ENCODE results near the gene VTN.
A peak's percentile ranks its signal among the peaks of the same experiment; 100 is the strongest.

VTN gene

GRCh38 chr17:28395426-28395825, 25.3 kb upstream of the VTN start:
- no peak for DNase-seq (ENCODE audit: low spot score)

- DNase-seq (ENCODE audit: low spot score), result no peak
Observed at GRCh38 chr17:28394337-28395116, 24.4 kb upstream of the VTN start.

GRCh38 chr17:28392491-28392890, 22.4 kb upstream of the VTN start:
- peak; percentile 66 for DNase-seq (ENCODE audit: low spot score)

- no peak for DNase-seq (ENCODE audit: low spot score)
Observed at GRCh38 chr17:28391401-28391800, 21.3 kb upstream of the VTN start.

GRCh38 chr17:28390984-28391383, 20.9 kb upstream of the VTN start:
- DNase-seq (ENCODE audit: low spot score), result no peak

GRCh38 chr17:28390563-28390962, 20.5 kb upstream of the VTN start:
- DNase-seq (ENCODE audit: low spot score), result no peak

GRCh38 chr17:28390141-28390540, 20.0 kb upstream of the VTN start:
- DNase-seq (ENCODE audit: low spot score), result no peak

- DNase-seq (ENCODE audit: low spot score), result no peak
Observed at GRCh38 chr17:28388106-28388505, 18.0 kb upstream of the VTN start.

- DNase-seq (ENCODE audit: low spot score), result no peak
Observed at GRCh38 chr17:28386391-28386790, 16.3 kb upstream of the VTN start.

GRCh38 chr17:28385406-28385805, 15.3 kb upstream of the VTN start:
- no peak for DNase-seq (ENCODE audit: low spot score)

GRCh38 chr17:28385037-28385400, 14.9 kb upstream of the VTN start:
- no peak for DNase-seq (ENCODE audit: low spot score)

GRCh38 chr17:28384281-28385036, 14.4 kb upstream of the VTN start:
- DNase-seq (ENCODE audit: low spot score), result no peak

- DNase-seq (ENCODE audit: low spot score), result peak; percentile 44
Observed at GRCh38 chr17:28381141-28381825, 11.2 kb upstream of the VTN start.

- DNase-seq (ENCODE audit: low spot score), result no peak
Observed at GRCh38 chr17:28379814-28380801, 10.0 kb upstream of the VTN start.

GRCh38 chr17:28372945-28373274, 2.8 kb upstream of the VTN start:
- no peak for DNase-seq (ENCODE audit: low spot score)

- peak; percentile 44 for DNase-seq (ENCODE audit: low spot score)
Observed at GRCh38 chr17:28372203-28372944, 2.3 kb upstream of the VTN start.

- peak; percentile 92 for DNase-seq (ENCODE audit: low spot score)
Observed at GRCh38 chr17:28371245-28372202, 1.4 kb upstream of the VTN start, which contains the start of gene SARM1. Gene SARM1 (plus strand): TSS chr17:28371694. CDS start chr17:28372033, 339 bp downstream.

- no peak for DNase-seq (ENCODE audit: low spot score)
Observed at GRCh38 chr17:28370744-28371103, 617 bp upstream of the VTN start.

- DNase-seq (ENCODE audit: low spot score), result peak; percentile 35
Observed at GRCh38 chr17:28369684-28370034, 448 bp downstream of the VTN start.

Measured in cerebellar cortex (tissue), 1 donor.